Activated CD4-positive, alpha-beta T cell treated with anti-CD3 and anti-CD28 coated beads, Interleukin-2, amount 50 U/mL, for 48 hours (primary cell): ENCODE data around the gene ATP2A3.
"Not testable (repeated sequence)": the region's sequence is repeated elsewhere in the genome, so short reads cannot be mapped to it uniquely, and the experiment has no call there.

ENCODE experiments used
- DNase-seq, 2 experiments: peaks; one replicate each; pipeline ENCODE4 v3.0.0-alpha.2; 2020

The ATP2A3 gene

DNA sequence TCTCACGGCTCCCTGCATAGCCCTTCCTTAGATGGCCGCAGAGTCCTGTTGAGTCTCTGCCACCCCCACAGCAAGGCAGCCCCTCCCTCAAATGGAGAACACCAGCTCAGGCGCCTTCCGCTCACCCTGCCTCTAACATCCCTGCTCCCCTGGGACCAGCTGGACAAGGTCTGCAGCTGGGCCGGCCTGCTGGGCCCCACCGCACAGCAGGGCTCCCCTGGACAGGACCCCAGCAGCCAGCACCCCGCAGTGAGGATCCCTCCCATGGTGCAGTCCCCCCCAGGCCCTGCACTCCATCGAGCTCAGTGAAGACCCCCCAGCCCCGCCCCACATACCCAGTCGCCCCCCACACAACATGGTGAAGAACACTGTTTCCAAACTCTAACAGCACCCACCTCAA lies 10.2 kb downstream of the ATP2A3 start:
- DNase-seq, result no peak

DNA sequence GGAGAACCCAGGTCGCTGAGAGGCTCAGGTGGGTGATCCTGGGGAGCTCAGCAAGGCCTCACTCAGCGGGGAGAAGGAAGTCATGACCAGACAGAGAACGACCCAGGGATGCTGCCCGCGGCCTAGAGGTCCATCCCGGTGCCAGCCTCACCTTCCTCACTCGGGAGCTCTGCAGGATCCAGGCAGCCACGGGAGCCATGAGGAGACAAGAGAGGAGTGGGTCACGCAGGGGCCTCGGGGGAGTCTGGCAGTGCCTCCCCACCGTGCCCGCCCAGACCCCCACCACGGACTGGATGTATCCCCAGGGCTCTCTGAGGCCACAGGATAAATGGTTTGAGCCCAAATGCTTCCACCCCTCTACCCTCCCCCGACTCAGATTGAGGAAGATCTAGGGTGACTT lies 10.7 kb downstream of the ATP2A3 start:
- DNase-seq, result no peak

DNA sequence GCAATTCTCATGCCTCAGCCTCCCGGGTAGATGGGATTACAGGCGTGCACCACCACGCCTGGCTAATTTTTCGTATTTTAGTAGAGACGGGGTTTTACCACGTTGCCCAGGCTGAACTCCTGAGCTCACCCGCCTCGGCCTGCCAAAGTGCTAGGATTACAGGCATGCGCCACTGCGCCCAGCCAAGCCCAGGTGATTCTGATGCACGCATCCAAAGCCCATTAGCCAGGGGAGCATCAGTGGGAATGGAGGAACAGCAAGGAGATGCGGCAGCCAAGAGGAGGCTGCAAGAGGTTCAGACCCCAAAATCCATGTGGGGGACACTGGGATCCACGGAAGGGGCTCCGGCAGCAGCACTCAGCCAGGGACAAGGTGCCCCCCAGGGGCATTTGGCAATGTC lies 12.1 kb downstream of the ATP2A3 start:
- DNase-seq, result no peak

DNA sequence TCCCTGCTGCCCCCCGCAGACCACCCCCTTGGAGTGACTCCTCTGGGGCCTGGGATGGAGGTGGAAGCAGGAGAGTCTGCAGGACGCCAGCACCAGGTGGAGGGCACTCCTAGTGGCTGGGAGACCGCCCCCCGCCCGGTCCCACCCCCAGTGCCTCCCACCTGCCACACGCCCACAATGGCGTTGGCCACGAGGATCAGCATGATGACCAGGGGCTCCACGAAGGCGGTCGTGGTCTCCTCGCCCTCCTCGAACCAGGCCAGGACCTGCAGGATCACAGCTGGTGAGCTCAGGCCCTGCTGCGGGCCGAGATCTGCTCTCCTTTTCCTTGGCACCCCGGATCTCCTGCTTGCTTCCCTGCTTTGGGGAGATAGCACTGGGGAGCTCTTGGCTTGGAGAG lies 12.8 kb downstream of the ATP2A3 start:
- no peak for DNase-seq

DNA sequence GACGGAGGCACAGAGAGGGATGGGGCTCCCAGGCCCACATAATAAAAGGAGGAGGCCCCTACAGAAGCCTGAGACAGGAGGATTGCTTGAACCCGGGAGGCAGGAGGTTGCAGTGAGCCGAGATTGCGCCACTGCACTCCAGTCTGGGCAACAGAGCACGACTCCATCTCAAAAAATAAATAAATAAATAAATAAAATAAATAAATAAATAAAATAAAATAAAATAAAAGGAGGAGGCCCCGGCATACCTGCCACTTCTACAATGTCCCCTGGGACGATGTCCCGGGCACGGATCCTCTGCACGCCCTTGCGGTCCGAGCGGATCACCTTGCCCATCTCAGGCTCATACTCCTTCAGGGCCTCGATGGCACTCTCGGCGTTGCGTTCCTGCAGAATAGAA lies 13.2 kb downstream of the ATP2A3 start:
- DNase-seq, result no peak

DNA sequence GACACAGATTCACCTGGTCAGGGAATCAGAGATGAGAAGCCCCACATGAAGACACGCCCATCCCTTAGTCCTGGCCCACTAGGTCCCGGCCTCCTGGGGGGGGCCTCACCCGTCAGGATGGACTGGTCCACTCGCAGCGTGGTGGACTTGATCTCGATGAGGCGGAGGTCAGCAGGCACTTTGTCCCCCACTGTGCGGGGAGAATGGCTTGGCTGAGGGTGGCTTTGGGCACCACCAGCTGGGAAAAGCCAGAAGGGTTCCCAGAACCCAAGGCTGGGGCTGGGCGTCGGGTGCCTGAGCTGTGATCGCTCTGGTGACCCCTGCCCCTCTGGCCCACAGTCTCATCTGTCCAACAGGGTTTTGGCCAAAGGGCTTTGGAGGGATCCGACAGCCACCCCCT lies 13.7 kb downstream of the ATP2A3 start:
- no peak for DNase-seq

DNA sequence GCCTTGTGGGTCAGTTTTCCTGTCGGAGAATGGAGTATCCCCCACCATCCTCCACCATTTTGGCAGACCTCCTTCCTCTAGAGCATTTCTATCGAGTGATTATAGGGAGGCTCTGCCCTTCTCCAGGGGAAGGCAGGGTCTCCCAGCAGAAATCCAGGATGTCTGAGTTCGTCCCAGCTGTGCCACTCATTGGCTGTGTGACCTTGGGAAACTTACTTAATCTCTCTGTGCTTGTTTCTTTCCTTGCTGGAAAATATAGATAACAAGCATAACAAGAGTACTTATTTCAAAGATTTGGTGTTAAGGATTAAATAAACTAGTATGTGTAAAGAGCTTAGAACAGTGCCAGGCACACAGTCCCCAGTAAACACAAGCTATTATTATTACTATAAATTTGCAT lies 14.8 kb downstream of the ATP2A3 start:
- DNase-seq, result no peak

DNA sequence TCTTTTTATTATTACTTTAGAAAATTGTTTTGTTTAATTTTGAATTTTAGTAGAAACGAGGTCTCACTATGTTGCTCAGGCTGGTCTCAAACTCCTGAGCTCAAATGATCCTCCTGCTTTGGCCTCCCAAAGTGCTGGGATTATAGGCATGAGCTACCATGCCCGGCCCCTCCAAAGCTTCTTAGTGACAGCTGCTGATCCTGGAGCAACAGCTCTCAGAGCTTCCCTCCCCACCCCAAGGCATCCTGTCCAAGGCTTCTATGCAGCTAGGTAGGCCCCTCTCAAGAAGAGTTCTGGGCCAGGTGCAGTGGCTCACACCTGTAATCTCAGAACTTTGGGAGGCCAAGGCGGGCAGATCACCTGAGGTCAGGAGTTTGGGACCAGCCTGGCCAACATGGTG lies 15.7 kb downstream of the ATP2A3 start:
- not testable (repeated sequence) for DNase-seq

DNA sequence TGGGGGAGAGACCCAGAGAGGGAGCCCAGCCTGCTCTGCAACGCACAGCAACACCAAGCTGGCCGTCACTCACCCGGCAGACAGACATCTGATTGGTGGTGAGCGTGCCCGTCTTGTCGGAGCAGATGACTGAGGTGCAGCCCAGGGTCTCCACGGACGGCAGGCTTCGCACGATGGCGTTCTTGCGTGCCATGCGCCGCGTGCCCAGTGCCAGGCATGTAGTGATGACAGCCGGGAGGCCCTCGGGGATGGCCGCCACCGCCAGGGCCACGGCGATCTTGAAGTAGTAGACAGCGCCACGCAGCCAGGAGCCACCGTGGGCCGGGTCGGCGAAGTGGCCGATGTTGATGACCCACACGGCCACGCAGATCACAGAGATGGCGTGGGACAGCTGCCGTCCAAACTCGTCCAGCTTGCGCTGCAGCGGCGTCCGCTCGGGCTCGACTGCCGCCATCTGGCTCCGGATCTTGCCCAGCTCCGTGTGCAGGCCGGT lies 16.9 kb downstream of the ATP2A3 start:
- DNase-seq, result no peak

DNA sequence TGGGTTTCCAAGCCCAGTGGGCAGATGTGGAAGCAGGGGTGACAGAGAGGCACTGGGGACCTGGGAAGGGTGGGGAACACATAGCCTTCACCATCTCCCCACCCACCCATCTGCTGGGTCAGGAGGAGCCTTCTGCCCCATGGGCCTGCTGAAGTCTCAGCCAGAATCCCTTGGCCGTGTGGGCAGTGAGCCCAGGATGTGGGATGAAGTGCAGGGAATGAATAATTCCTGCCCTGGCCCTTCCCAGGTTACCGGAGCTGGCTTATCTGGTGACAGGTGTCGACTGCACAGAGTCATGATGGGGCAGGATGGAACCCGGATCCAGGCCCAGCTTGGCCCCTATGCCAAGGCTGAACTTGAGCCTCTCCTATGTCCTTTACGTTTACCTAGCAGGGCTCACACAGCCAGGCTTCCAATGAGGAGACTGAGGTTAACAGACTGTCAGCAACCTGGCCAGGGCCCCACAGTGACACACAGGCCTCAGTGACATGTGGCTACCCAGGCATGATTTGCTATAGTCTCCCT lies 17.5 kb downstream of the ATP2A3 start:
- DNase-seq, result no peak

DNA sequence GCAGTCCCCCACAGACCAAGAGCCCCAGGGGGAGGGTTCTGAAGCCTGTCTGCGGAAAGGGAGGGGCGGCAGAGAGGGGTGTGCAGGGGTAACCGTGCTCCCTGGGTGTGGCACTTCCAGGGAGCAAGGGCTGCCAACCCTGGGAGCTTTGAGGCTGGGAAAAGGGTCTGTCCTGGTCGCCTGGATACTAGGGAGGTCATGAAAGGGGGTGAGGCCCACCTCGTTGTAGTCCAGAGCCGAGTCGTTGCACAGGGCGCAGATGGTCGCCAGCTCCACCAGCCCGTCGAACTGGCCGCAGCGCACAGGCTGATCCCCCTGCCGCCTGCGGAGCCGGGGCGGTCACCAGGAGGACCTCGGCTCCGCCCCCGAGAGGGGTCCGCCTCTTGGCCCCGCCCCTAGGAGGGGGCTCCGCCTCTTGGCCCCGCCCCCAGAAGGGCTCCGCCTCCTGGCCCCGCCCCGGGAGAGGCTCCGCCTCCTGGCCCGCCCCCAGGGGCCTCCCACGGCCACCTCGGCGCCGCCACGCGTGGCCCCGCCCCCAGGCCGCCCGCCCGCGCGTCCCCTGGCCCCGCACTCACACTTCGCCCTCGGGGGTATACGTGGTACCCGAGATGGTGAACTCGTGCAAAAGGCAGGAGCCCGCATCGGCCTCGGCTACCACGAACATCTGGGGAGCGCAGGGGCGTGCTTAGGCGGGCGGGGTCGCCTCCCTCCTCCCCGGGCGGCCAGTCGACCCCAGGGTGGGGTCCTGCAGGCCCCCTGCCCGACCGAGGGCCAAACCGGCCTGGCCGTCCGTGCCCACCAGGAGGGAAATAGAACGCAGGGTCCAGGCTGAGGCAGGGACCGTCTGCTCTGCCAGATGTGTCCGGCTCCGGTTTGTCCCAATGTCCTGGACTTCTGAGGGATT lies 19.5 kb downstream of the ATP2A3 start:
- peak; percentile 29 to 32 for DNase-seq

DNA sequence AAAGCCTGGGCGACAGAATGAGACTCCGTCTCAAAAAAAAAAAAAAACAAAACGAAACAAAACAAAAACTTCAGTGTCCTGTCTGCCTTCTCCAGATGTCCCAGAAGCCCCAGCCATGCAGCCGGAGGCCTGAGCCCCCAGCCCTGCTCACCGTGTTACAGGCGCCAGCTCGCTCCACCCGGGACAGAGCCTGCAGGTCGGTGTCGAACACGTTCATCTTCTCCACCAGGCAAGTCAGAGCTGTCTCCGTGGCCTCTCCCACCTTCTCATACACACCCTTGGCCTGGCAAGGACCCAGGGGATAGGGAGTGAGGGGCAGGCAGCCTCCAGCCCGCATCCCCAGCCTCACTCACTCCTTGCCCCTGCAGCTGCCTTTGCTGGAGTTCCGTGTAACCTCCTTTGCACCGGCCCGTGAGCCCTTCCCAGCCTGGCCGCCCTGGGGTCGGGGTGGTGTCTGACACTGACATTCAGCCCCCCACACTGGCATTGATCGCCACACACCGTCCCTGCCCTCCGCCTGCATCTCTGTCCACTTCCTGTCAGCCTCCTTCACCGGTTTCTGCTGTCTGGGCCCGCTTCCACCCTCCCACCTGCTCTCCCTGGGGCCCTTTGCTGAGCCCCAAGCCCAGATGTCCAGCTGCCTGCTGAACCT lies 20.9 kb downstream of the ATP2A3 start:
- no peak for DNase-seq

DNA sequence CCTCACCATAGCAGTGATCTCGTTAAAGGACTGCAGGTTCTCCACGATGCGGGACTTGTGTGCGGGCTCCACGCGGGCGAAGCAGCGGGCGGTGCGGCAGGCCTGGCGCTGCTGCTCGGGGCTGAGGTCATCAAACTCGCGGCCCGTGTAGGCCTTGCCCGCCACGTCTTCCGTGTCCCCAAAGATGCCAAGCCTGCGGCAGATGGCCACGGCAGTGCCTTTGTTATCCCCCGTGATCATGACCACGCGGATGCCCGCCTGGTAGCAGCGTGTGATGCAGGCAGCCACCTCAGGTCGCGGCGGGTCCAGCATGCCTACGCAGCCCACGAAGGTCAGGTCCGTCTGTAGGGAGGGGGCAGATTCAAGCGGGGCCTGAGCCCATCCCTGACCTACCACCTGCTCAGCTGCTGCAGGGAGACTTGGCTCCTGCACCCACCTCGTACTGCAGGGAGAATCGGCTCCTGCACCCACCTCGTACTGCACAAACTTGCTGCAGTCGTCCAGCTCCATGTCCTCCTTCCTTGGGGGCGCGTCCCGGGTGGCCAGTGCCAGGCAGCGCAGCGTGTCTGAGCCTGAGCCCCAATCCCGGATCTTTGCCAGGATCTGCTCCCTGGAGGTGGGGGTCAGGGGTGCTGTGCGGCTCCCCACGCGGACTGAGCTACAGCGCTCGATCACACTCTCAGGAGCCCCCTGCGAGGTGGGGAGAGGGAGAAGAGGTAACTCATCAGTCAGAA lies 23.1 kb downstream of the ATP2A3 start:
- DNase-seq, result no peak

DNA sequence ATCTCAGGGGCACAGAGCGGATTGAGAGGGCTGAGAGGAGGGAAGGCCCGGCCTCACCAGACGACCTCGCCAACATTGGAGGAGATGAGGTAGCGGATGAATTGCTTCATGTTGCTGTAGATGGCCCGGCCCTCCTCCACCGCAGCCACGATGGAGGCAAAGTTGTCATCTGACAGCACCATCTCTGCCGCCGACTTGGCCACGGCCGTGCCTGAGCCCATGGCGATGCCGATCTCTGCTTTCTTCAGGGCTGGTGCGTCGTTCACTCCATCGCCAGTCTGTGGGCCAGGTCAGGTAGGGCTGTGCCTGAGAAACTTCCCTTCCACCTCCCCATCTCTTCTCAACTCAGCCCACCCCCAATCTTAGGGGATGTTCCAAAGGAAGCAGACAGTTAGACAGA lies 26.9 kb downstream of the ATP2A3 start:
- DNase-seq, result no peak

DNA sequence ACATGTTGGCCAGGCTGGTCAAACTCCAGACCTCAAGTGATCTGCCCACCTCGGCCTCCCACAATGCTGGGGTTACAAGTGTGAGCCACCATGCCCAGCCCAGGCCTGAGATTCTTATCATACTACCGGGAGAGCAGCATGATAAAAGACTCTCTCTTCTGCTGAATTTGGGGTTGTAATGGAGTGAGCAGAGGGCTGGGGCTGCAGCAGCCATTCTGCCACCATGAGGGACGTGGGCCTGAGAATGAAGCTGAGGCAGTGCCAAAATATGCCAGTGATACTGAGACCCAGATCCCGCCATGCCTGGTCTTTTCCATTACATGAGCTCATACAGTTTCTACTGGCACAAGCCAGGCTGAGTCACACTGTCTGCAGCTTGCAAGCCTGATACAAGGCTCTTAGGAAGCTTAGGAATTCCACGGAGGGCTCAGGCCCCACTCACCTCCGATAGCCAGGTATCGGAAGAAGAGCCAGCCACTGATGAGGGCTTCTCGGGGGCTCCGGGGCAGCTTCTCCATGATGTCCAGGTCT lies 28.3 kb downstream of the ATP2A3 start:
- DNase-seq, result no peak

DNA sequence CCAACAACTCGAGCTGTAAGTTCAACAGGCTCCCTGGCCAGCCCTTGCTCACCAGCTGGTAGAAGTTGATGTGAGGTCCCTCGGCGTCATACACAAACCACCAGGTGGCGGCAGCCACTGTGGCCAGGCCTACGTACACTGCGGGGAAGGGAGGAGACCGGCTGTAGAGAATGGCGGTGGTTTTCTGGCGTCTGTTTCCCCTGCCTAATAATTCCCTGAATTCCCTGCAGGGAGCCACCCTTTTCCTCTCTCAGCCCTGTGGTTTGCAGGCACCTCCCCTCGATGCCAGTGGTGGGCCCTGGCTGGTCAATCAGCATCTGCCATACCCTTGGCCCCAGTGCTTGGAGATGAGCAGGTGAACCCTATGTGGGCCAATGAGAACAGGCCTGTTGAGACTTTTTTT lies 29.1 kb downstream of the ATP2A3 start:
- peak in 1 of 2 experiments; percentile 34 for DNase-seq

DNA sequence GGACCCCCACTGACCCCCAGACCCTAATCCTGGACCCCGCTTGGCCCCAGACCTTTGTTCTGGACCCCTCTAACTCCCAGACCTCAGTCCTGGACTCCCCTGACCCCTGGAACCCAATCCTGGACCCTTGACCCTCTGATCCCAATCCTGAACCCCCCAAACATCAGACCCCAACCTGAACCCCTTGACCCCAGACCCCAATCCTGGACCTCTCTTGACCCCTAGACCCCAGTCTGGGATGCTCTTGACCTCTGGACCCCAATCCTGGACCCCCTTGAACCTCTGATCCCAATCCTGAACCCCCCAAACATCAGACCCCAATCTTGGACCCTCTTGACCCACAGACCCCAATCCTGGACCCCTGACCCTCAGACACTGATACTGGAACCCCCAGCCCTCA lies 34.5 kb downstream of the ATP2A3 start:
- DNase-seq, result no peak

DNA sequence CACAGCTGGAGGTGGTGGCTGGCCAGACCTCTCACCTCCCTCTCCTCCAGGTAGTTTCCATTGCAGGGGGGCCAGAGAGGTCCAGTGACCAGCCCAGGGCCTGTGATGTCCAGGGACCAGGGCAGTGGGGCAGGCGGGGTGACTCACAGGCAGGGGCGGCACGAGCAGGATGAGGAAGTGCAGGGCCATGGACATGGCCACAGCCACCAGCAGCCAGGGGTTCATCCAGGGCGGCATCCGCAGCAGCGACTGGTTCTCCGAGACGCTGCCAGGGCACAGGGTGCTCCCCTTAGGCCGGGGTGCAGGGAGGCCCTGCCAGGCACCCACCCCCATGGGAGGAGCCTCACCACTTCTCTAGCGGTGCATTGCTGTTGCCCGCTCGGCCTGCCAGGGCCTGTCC lies 35.1 kb downstream of the ATP2A3 start:
- DNase-seq, result no peak

DNA sequence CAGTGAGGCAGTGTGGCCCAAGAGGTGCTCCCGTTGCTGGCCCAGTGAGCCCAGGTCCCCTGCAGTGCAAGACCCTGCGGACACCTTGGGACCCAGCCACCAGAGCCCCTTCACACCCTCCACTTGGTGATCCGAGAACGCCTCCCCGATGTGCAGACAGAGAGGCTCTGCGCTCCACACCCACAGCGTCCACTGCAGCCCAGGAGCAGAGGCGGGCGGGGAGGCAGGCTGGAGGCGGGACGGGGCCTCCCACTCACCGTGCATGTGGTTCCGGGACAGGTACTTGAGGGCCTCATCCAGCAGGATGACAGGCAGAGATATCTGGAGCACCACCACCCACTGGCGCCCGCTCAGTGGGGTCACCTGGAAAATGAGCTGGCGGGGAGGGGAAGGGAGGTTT lies 35.8 kb downstream of the ATP2A3 start:
- DNase-seq, result no peak

DNA sequence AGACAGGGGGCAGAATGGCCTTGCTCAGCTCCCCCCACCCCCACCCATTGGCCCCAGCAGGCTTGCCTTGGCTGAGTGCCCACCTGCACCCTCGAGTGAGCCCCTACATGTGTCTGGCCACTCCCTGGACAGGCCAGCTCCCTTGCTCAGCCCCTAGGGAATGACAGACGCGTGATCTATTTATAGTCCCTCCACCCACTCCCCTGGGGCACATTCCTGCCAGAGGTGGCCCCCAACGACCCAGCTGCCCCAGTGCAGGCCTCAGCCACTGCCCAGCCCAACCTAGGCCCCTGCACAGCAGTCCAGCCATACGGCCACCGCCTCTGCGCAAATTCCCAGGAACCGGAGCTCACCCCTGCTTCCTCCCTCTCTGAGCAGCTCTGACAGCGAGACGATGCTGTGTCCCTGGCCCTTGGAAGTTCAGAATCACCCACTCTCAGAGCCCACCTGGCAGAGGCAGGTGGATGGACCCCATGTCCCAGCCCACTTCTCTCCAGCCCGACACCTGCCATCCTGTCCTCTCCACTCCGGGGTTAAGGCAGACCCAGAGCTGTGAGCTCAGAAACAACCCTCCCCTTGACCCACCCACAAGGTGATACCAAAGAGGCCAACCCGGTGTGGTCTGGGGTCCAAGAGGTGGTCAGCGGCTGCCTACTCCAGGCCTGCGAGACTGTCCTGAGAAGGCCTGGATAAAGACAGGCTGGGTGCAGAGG lies 36.5 kb downstream of the ATP2A3 start:
- DNase-seq, result no peak

DNA sequence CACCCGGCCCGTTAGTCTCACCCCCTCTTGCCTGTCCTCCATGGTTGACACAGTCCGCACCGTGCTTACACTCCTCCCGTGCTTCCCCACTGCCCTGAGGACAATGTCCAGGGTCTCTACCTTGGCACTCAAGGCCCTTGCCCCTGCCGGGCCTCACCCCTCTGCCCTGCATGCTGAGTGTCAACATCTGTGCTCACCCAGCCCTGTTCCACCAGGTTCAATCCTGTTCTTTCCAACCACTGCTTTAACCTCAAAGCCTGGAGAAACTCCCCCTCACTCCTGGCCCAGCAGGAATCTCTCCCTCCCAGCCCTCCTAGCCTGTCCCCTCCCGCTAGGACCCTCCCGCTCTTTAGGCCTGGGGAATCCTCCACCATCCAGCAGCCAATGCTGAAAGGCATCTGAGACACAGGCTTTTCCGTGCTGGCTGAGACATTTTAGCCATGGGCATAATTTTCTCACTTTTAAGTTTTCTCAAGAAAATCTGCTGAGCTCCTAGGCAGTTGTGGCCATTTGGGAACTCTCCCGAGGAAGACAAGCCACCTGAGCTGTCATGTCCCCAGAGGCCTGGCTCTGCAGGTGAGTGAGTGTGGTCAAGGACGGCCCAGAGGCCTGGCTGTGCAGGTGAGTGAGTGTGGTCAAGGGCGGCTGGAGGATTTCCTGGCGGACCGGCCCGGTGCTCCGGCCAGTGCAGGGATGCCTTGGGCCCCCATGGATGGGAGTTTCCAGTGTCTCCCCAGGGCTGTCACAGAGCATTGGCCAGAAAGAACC lies 37.2 kb downstream of the ATP2A3 start:
- DNase-seq, result no peak
